Common myeloid progenitor, CD34-positive (primary cell): ENCODE data around the gene HOXA6.

ENCODE experiments used
- CTCF ChIA-PET: fragments of 350-600 bp; sonication (Branson Sonifier 250); formaldehyde crosslinking; loops from one replicate; lab custom pipeline; 2021; ENCODE audit warnings: antibody characterized with exemption; lab: Charles Lee
- POLR2A ChIA-PET: fragments of 350-600 bp; sonication (Branson Sonifier 250); formaldehyde crosslinking; loops from one replicate; lab custom pipeline; 2021; ENCODE audit warnings: antibody characterized with exemption; lab: Charles Lee
- DNase-seq, 3 donors: peaks; one replicate each; pipeline versions ENCODE4 v3.0.0 to v3.0.0-alpha.2; 2013
- H3K27ac ChIP-seq, 2 experiments: 1 replicate in 1 of 2; 2 replicates in 1 of 2; pipeline ENCODE4 v1.7.0; 2013; ENCODE audit warnings: inconsistent platforms in 2 of 2, low read length in 2 of 2, mild to moderate bottlenecking in 2 of 2, low read depth in 1 of 2, moderate library complexity in 1 of 2; ENCODE audit not compliant: severe bottlenecking in 2 of 2, insufficient read depth in 1 of 2, poor library complexity in 1 of 2
- H3K27me3 ChIP-seq, 5 experiments: replicated peaks in 2 of 5; 1 replicate in 3 of 5; 2 replicates in 2 of 5; pipeline versions ENCODE4 v1.6.1 to v1.7.0; 2013; ENCODE audit warnings: low read length in 4 of 5, mild to moderate bottlenecking in 2 of 5, moderate library complexity in 2 of 5, inconsistent platforms in 1 of 5; ENCODE audit not compliant: insufficient read depth in 5 of 5, control insufficient read depth in 4 of 5
- H3K36me3 ChIP-seq, 4 experiments: 1 replicate in 2 of 4; 2 replicates in 2 of 4; pipeline versions ENCODE4 v1.6.1 to v1.7.0; 2013; ENCODE audit warnings: low read length in 3 of 4, control low read depth in 1 of 4, mild to moderate bottlenecking in 1 of 4; ENCODE audit not compliant: control insufficient read depth in 4 of 4, insufficient read depth in 4 of 4
- H3K4me1 ChIP-seq, 4 experiments: 1 replicate in 3 of 4; 2 replicates in 1 of 4; pipeline versions ENCODE4 v1.6.1 to v1.7.1; 2013; ENCODE audit warnings: low read length in 3 of 4, mild to moderate bottlenecking in 3 of 4, control low read depth in 1 of 4, inconsistent platforms in 1 of 4, moderate library complexity in 1 of 4; ENCODE audit not compliant: control insufficient read depth in 4 of 4, insufficient read depth in 4 of 4; ENCODE audit errors: control extremely low read depth in 1 of 4
- H3K4me3 ChIP-seq, 7 experiments: 1 replicate in 4 of 7; 2 replicates in 3 of 7; pipeline versions ENCODE4 v1.5.1 to v1.7.0; 2013; ENCODE audit warnings: mild to moderate bottlenecking in 7 of 7, low read length in 6 of 7, moderate library complexity in 6 of 7, inconsistent platforms in 2 of 7, low read depth in 2 of 7, control low read depth in 1 of 7; ENCODE audit not compliant: insufficient read depth in 4 of 7, control insufficient read depth in 1 of 7; ENCODE audit errors: extremely low read depth in 1 of 7
- H3K9me3 ChIP-seq, 5 experiments: 1 replicate in 4 of 5; 2 replicates in 1 of 5; pipeline versions ENCODE4 v1.6.1 to v1.7.1; 2013; ENCODE audit warnings: low read length in 4 of 5, mild to moderate bottlenecking in 2 of 5, inconsistent platforms in 1 of 5, low read depth in 1 of 5, moderate library complexity in 1 of 5; ENCODE audit not compliant: control insufficient read depth in 4 of 5, insufficient read depth in 2 of 5; ENCODE audit errors: control extremely low read depth in 1 of 5
- WGBS: methylation state at CpG from one replicate; pipeline ENCODE4 v1.1.5; 2013; ENCODE audit not compliant: insufficient coverage; 5-methylcytosine and 5-hydroxymethylcytosine counted together

The HOXA6 gene

DNA sequence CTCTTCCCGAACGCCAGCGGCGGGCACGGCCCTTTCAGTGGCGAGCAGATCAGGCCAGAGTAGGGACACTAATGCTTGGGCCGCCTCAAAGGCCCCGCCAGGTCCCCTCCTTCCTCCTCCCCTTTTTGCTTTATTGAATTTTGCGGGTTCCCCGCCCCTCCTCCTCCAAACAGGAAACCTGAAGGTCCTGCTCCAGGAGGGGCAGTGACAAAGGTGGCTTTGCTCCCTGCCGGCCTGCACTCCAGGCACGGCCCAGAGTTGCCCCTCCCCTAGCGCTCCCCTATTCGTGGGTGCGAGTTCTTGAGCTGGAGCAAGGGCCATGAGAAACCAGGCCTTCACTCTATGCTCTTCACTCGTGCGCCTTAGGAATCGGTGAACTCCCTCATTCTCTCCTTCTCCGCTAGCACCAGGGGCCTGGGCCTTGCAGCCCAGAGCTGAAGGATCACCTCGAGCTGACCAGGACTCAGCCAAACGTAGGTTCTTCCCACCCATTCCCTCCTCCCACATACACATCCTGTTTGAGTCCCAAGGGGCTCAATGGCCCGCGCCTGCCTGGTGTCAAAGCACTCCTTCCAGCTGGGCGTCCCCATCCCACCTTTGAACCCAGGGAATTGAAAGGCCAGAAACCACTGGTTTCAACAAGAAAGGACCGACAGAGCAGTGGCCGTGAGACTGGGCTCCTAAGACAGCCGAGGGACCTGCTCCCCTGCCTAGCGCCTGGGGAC is 619 bp upstream of the HOXA6 start:
- peak overlapping the region; percentile 22 to 100 (median 91) for H3K4me3 ChIP-seq
- peaks cover 0 to 4% (median 0%) of the 10 kb centered on the region in 5 experiments for H3K9me3 ChIP-seq
- WGBS: 3% methylated on average over 28 of the region's 28 CpGs
- H3K4me1 ChIP-seq: peaks cover 5 to 70% (median 67%) of the 10 kb centered on the region in 4 experiments
- peak in 2 of 3 donors; percentile 46 to 58 for DNase-seq
- H3K27ac ChIP-seq: peak overlapping the region in 1 of 2 experiments; percentile 96
- peaks cover 2 to 62% (median 26%) of the 10 kb centered on the region in 4 experiments for H3K36me3 ChIP-seq
- CTCF ChIA-PET: interaction anchor here (0.9 to 9.1 kb wide), 12 partner anchors 11 to 778 kb away, joined by 3 to 87 read pairs (median 6); partner anchors contain the start of gene HOXA10
- no peaks in the 10 kb centered on the region for H3K27me3 ChIP-seq
- POLR2A ChIA-PET: interaction anchor here (0.7 to 1.5 kb wide), 2 partner anchors 17 to 20 kb away, joined by 4 to 6 read pairs; no protein-coding TSS in a partner anchor

DNA sequence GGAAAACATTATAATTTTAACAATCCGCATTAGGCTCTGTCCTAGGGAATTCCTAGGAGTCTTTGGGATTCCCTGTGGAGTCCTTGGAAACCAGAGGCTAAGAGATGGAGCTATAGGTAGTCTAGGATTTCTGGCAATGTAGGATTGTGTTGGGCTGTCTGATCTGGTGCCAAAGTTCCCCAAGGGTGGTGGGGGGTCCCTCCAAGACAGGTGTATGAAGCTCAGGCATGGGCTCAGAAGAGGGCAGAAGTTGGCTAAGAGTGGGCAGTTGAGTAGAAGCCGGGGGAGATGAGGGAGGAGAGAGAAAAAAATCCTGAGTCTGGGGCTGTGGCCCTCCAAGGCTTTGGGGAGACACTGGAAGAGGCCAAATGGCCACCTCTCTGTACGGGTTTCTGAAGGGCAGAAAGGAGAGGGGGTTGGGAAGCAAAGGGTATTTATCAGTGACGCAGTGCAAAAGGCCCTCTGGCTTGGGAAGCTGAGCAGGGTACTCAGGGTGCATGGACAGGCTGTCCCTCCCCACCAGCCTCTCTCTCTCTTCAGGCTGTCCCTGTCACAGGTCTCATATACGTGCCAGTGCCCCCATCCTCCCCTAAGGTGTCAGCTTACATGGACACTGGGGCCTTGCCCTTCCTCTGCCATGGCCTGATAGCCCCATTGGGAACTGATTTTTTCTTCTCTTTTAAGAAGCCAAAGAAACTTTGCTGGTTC is 929 bp downstream of the HOXA6 start:
- H3K27ac ChIP-seq: peak overlapping the region in 1 of 2 experiments; percentile 49
- peak overlapping the region in 5 of 7 experiments; percentile 55 to 100 (median 94) for H3K4me3 ChIP-seq
- POLR2A ChIA-PET: no interaction called here
- peaks cover 0 to 4% (median 0%) of the 10 kb centered on the region in 5 experiments for H3K9me3 ChIP-seq
- peaks cover 5 to 65% (median 59%) of the 10 kb centered on the region in 4 experiments for H3K4me1 ChIP-seq
- CTCF ChIA-PET: interaction anchor here (0.8 to 9.1 kb wide), 3 partner anchors 12 to 291 kb away, joined by 4 to 87 read pairs (median 4); no protein-coding TSS in a partner anchor
- no peaks in the 10 kb centered on the region for H3K27me3 ChIP-seq
- H3K36me3 ChIP-seq: peaks cover 2 to 77% (median 38%) of the 10 kb centered on the region in 4 experiments
- no peak for DNase-seq
- 88% methylated on average over 4 of the region's 5 CpGs for WGBS

GRCh38 chr7:27145914-27146412 is 1.6 kb downstream of the HOXA6 start:
- H3K27ac ChIP-seq: peak overlapping the region in 1 of 2 experiments; percentile 49
- H3K4me1 ChIP-seq: peaks cover 5 to 64% (median 56%) of the 10 kb centered on the region in 4 experiments
- ChIA-PET CTCF (interaction anchor here (0.9 to 9.1 kb wide), 4 partner anchors 25 to 464 kb away, joined by 3 to 87 read pairs (median 6); no protein-coding TSS in a partner anchor), POLR2A (no interaction called here)
- H3K4me3 ChIP-seq: peak overlapping the region in 2 of 7 experiments; percentile 21 to 79
- H3K36me3 ChIP-seq: peaks cover 2 to 84% (median 44%) of the 10 kb centered on the region in 4 experiments
- no peak for DNase-seq
- whole genome bisulfite sequencing: 77% methylated on average over 4 of the region's 11 CpGs
- peaks cover 0 to 4% (median 0%) of the 10 kb centered on the region in 5 experiments for H3K9me3 ChIP-seq
- no peaks in the 10 kb centered on the region for H3K27me3 ChIP-seq

DNA sequence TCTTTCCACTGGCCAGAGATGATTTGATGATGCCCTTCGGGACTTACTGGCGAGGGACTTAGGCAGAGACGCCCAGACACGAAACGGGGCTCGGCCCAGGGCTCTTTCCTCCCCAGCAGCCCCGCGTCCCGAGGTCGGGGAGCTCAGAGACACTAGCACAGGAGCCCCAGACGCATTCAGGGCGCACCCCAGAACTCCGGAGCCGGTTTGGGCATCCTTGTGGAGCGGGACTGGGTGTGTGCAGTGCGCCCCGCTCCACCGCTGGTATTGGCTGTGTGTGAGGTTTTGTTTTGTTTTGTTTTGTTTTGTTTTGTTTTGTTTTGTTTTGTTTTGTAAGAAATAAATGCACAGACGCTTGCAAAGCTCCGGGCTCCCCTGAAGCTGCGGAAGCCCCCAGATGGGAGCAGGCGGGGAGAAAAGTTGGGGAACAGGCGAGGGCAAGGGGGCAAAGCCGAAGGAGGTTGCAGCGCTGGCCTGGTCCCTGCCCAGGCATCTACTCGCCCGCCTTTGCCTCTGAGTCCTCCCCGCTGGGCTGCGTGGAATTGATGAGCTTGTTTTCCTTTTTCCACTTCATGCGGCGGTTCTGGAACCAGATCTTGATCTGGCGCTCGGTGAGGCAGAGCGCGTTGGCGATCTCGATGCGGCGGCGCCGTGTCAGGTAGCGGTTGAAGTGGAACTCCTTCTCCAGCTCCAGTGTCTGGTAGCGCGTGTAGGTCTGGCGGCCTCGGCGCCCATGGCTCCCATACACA is 2.2 kb downstream of the HOXA6 start:
- H3K36me3 ChIP-seq: peaks cover 2 to 87% (median 49%) of the 10 kb centered on the region in 4 experiments
- no peaks in the 10 kb centered on the region for H3K27me3 ChIP-seq
- H3K4me3 ChIP-seq: peak overlapping the region in 3 of 7 experiments; percentile 5 to 79 (median 40)
- ChIA-PET CTCF (interaction anchor here (0.6 to 9.1 kb wide), 9 partner anchors 8 to 476 kb away, joined by 3 to 87 read pairs (median 5); partner anchors contain the start of gene HOXA4), POLR2A (interaction anchor here (0.8 to 1.0 kb wide), 2 partner anchors 14 to 23 kb away, joined by 3 read pairs; no protein-coding TSS in a partner anchor)
- peaks cover 0 to 4% (median 0%) of the 10 kb centered on the region in 5 experiments for H3K9me3 ChIP-seq
- peaks cover 5 to 62% (median 54%) of the 10 kb centered on the region in 4 experiments for H3K4me1 ChIP-seq
- DNase-seq: no peak
- 77% methylated on average over 29 of the region's 47 CpGs for WGBS
- peak overlapping the region in 1 of 2 experiments; percentile 61 for H3K27ac ChIP-seq

DNA sequence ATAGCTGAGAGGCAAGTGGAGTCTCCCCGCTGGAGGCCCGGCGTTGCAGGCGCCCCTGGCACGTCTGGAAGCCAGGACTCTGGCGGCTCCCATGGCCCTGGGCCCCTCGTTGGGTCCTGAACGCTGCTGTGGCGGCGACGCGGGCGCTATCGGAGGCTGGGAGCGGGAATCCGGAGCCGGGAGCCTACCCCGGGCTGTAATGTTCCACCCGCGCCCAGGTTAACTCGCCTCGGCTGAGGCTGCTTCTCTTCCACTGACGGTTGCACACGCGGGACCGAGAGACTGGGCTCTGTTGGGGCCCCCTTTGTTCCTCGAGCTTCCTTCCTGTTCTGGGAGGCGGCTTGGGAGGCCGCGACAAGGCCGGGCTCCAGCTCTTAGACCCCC is 2.8 kb downstream of the HOXA6 start:
- H3K9me3 ChIP-seq: peaks cover 0 to 4% (median 0%) of the 10 kb centered on the region in 5 experiments
- DNase-seq: no peak
- 44% methylated on average over 26 of the region's 31 CpGs for WGBS
- H3K4me3 ChIP-seq: peak overlapping the region in 4 of 7 experiments; percentile 2 to 79 (median 22)
- no peaks in the 10 kb centered on the region for H3K27me3 ChIP-seq
- ChIA-PET CTCF (interaction anchor here (0.6 to 9.1 kb wide), 11 partner anchors 8 to 475 kb away, joined by 3 to 87 read pairs (median 5); partner anchors contain the start of genes HOXA3 and HOXA4), POLR2A (interaction anchor here (0.6 to 1.0 kb wide), 3 partner anchors 15 to 32 kb away, joined by 3 read pairs; no protein-coding TSS in a partner anchor)
- peaks cover 2 to 89% (median 53%) of the 10 kb centered on the region in 4 experiments for H3K36me3 ChIP-seq
- peaks cover 3 to 56% (median 48%) of the 10 kb centered on the region in 4 experiments for H3K4me1 ChIP-seq
- H3K27ac ChIP-seq: peak overlapping the region in 1 of 2 experiments; percentile 61
